Prostate gland (tissue), 2 donors: ENCODE results near the gene RGS9BP.

Source experiments
- POLR2A ChIP-seq: fragments of 450-650 bp; IDR thresholded peaks from one replicate; pipeline ENCODE4 v1.6.1; 2016; ENCODE audit warnings: antibody characterized with exemption, mild to moderate bottlenecking
- TF ChIP-seq, protein P1 (sequence below), 4 experiments: fragments of 200-600 bp in 2 of 4; fragments of 450-650 bp in 2 of 4; sonication (generic) in 2 of 4; IDR thresholded peaks; 1 replicate in 3 of 4; 2 replicates in 1 of 4; pipeline ENCODE4 v1.5.1; 2016 to 2019; ENCODE audit warnings: antibody characterized with exemption in 4 of 4, mild to moderate bottlenecking in 2 of 4, moderate library complexity in 2 of 4

DNA sequence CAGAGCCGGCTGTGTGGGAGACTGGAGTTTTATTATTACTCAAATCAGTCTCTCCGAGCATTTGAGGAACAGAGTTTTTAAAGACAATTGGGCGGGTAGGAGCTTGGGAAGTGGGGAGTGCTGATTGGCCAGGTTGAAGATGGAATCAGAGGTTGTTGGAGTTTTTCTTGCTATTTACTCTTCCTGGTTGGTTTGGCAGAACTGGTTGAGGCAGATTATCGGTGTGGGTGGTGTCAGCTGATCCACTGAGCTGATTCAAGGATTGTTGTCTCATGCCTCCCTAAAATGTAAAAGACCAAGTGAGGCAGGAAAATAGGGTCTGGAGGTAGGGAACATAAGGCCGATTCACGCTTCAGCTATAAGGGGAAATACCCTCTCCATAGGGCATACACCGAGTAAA, 42.6 kb downstream of the RGS9BP start:
- TF ChIP-seq, protein P1, sequence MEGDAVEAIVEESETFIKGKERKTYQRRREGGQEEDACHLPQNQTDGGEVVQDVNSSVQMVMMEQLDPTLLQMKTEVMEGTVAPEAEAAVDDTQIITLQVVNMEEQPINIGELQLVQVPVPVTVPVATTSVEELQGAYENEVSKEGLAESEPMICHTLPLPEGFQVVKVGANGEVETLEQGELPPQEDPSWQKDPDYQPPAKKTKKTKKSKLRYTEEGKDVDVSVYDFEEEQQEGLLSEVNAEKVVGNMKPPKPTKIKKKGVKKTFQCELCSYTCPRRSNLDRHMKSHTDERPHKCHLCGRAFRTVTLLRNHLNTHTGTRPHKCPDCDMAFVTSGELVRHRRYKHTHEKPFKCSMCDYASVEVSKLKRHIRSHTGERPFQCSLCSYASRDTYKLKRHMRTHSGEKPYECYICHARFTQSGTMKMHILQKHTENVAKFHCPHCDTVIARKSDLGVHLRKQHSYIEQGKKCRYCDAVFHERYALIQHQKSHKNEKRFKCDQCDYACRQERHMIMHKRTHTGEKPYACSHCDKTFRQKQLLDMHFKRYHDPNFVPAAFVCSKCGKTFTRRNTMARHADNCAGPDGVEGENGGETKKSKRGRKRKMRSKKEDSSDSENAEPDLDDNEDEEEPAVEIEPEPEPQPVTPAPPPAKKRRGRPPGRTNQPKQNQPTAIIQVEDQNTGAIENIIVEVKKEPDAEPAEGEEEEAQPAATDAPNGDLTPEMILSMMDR (IDR thresholded peaks at IDR 0.05), result no peak
- no peak for TF ChIP-seq POLR2A
